Measurements from ENCODE around the gene VANGL2.

The VANGL2 gene

GRCh38 chr1:160460683-160461287, 60.4 kb downstream of the VANGL2 start:
- DNase-seq (ENCODE audit: low spot score), result no peak

- no peak for DNase-seq (ENCODE audit: low spot score)
These were observed 64.8 kb downstream of the VANGL2 start for GRCh38 chr1:160465123-160465522.

- DNase-seq (ENCODE audit: low spot score), result no peak
These were observed 66.6 kb downstream of the VANGL2 start for GRCh38 chr1:160466961-160467360.

GRCh38 chr1:160467576-160467975, 67.2 kb downstream of the VANGL2 start:
- DNase-seq (ENCODE audit: low spot score), result no peak

GRCh38 chr1:160471253-160471652, 70.9 kb downstream of the VANGL2 start:
- DNase-seq (ENCODE audit: low spot score), result no peak

GRCh38 chr1:160472112-160472511, 71.7 kb downstream of the VANGL2 start:
- no peak for DNase-seq (ENCODE audit: low spot score)

GRCh38 chr1:160474392-160475242, 74.3 kb downstream of the VANGL2 start:
- DNase-seq (ENCODE audit: low spot score), result no peak

Measured in CD4-positive, alpha-beta T cell treated with Interleukin-15 for 4 hours (primary cell).